Stimulated activated CD4-positive, alpha-beta T cell treated with anti-CD3 and anti-CD28 coated beads, TNF-alpha, amount 100 ng/mL, for 48 hours (primary cell): ENCODE data around the gene SGCD.

Experiments
- DNase-seq, 3 donors: peaks; one replicate each; pipeline ENCODE4 v3.0.0-alpha.2; 2020; ENCODE audit warnings: low read depth in 3 of 3

Gene SGCD

DNA sequence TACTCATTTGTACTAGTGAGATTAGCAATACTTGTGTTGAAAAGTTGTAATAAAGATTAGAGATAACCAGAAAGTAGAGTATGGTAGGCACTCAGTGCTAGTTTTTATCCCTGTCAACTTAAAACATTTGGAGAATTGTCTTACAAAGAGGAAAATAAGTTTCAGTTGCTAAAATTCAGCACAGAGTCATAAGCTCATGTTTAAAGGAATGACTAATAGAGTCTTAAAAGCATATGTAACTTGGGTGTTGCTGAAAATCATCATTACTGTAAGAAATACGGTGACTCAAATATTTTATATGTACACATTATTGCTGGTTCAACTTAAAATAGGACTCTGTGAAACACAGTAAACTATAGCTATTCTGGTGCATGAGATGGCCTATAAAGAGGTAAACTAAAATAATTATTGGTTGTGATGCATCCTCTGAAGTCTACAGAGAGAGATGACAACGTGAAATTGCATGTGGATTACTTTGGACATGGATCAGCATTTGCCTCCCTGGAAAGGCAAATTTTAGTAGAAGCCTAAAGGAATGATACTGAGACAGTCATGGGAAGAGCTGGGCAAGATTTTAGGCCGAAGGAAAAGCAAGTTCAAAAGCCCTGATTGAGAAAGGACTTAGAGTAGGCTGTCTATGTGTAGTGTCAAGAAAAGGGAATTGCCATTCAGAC lies 34.6 kb downstream of the SGCD start:
- no peak for DNase-seq

DNA sequence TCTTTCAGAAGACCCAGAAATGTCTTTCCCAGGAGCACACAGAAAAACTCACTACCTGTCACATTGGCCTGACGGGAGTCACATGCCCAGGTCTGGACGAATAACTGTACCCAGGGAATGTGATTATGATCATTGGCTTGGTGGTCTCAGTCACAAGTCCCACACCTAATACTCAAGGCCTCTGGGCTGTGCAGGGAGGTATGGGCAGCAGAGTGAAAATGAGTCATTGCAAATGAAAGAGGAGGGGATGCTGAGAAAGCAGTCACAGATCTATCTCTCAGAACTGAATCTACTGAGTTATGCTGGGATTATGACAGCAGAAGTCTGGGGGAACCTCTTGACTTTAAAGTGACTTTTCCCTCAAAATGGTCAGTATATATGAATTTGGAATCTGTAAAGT lies 36.9 kb downstream of the SGCD start:
- no peak for DNase-seq

DNA sequence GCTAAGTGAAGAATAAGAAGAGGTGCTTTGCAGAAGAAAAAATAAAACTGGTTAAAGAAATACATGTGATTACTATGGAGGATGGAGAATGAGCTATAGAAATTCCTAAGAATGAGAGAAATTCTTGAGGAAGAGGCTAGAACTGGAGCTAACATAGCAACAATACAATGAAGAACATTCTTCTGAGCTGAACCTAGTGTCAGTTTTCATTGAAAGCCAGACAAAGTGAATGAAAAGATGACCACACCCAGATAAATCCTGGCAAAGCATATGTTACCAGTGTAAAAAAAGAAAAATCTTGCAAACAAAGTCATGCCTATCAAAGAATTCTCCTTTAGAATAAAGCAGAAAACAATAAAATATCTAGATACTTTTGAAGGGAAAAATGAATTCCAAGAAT lies 39.6 kb downstream of the SGCD start:
- DNase-seq, result no peak

DNA sequence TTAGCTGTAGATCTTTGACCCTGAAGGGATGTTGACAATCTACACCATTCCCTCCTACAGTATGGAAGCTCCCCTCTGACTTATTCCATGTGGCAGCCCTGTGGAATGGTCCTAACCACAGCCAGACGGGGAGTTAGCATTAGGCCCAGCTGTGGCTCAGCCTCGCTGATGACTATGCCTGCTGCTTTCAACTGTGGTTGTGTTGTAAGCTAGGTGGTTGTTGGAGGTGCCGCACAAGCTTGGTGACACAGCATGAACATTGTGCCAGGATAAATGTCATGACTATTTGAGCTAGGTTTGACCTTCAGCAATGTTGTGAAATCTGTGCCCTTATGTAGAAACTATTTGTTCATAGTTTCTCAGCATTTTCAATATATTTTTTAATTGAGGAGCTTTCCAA lies 40.6 kb downstream of the SGCD start:
- DNase-seq, result no peak

DNA sequence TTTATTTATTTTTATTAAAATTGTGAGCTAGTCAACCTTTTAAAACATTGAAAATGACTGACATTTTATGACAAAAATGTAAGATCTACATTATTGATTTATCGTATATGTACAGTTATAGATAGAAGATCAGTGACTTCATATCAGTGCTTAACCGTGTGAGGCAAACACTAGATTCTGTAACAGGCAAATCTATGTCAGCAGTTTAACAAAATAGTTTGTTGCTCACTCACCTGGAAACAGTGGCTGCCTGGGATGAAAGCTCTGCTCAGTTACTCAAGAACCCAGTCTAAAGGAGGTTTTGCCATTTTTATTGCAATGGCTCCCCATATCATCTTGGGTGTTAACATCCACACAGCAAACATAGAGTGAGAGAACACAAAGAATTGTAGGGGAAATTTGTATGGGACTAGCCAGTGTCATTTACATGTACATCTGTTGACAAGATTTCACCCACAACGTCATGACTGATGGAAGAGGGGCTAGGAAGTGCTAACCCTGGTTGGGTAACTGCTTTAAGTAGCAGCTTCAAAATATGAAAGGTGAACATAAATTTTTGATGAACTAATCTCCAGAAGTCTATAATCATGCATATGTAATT lies 49.0 kb downstream of the SGCD start:
- DNase-seq, result no peak

DNA sequence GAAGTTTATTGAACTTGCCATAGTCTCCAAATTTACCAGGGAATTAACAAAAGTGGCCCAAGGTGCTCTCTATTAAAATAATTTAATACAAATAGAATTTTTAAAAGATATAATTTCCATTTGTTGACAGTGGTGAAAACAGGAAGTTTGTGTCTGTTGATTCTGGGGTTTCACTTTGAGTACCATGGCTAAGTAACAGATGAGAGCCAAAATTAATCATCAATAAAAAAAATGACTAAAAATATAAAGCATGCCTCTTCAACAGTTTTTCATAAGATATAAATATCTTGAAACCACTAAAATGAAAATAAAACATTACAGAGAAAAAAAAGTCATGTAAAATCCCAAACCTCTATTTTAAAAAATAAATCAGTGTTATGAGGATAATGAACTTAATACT lies 49.8 kb downstream of the SGCD start:
- no peak for DNase-seq

DNA sequence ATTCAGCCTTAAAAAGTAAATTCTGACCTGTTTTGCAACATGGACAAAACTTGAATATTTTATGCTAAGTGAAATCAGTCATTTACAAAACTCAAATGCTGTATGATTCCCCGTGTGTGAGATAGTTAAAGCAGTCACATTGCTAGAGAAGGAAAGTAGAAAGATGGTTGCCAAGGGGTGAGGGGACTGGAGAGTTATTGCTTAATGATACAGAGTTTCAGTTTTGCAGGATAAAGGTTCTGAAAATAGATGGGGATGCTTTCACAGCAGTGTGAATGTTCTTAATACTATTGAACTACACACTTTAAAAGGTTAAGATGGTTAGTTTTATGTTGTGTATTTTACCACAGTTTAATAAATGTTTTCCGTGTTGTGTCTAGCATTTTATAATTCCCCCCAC lies 51.2 kb downstream of the SGCD start:
- DNase-seq, result no peak

DNA sequence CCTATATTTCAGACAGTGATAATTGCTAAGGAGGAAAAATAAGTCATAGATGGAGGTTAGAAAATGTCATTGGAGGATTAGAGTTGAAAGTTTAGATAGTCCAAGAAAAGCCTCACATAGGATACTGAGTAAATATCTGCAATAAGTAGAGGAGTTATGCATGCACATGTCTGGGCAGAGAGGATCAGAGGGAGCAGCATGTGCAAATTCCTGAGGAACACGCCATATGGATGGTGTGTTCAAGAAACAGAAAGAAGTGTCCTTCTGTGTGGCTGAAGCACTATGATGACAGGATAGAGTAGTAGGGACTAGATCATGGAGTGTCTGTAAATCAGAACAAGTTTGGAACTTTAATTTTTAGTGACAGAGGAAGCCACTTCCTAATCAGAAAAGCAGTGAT lies 52.2 kb downstream of the SGCD start:
- DNase-seq, result no peak

DNA sequence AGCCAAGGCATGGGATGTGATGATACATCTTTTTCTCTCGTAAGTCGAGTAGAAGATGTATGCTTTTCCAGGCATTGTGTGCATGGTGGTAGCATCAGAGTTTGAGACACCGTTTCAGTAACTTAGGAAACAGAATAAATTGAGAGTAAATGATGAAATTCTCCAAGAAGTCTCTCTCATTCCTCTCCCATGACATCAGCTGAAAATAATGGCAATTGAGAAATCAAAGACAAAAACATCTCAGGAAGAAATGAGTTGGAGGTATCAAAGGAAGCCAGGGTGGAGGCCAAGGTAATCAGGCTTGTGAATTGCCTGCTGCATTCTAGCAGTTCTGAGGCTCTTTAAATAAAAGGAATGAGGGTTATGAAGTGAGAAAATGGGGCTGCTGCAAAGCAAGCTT lies 53.9 kb downstream of the SGCD start:
- no peak for DNase-seq

DNA sequence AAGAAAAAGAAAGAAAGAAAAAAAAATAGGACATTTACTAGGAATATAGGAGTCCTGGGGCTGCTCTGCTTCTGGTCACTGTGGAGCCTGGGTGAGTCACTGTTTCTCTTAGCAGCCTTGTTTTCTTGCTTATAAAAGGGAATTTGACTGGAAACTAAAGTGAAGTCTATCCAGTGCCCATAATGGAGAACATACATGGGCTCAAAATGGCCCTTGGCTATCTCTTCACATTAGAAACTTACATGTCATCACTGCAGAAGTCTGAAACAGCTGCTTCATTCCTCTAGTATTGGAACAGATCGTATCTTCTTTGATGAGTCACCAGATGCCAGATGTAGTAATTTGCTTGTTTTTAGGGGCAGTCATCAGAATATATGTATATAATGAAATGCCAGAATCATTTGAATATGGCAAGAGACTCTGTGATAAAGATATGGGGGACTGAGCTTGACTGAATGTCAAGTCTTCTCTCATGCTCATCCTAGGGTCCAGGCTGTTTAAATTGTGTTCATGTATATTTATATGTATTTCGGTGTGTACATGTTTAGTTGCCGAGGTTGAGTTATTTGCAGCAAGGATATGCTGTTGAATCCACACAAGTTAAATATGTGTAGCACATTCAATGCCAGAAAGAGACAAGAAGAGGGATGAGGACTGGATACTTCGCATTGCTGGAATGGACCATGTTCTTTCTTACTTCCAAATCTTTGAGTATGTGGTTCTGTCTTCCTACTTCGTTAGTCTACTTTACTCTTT lies 56.7 kb downstream of the SGCD start:
- DNase-seq, result no peak

DNA sequence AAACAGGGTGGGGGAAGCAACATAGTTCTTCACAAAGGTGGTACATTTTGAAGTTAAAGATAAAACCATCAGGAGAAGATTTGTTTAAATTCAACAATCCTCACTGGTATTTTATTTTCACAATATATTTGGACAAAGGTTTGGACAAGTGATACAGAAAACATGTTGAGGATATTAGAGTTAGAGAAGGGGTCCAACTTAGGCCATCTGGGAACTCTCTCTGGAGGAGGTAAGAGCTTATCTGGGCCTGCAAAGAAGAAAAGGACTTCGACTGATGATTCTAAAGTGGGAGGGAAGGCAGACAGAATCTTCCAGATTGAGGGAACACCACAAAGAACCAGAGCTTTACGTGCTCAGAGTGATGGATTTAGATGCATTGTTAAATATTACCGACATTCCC lies 58.5 kb downstream of the SGCD start:
- DNase-seq, result no peak

DNA sequence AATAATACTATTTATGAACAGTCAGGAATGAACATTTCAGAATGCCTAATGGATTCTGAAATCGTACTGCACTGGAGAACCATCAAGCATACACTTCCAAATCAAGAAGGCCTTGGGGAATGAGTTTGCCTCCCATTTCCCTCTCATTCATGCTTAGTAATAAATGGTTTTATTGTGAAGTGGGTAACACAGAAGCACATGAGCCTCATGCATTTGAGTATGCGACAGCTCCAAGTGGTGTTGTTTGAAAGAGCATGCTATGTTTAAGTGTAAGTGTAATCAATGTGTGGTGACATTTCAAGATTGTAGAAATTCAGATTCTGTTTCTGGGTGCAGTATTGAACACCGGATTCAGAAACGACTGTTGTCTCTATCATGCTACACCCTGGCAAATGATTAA lies 60.0 kb downstream of the SGCD start:
- no peak for DNase-seq

DNA sequence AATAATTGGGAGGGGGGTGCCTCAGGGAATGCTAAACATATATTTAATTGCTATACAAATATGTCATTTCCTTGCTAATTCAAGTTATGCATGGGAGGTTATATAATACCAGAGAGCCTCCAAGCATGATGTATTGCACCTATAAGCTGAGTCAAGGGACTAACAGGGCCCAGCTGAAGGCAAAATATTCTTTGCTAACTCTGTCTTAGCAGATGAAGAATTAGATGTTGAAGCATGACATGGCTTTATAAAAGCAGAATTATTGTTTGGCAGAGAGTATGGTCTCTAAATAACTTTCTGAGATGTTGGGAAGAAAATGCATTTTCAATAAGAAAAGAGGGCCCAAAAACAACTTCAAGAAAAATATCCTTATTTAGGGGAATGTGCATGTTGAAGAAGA lies 60.4 kb downstream of the SGCD start:
- DNase-seq, result no peak

DNA sequence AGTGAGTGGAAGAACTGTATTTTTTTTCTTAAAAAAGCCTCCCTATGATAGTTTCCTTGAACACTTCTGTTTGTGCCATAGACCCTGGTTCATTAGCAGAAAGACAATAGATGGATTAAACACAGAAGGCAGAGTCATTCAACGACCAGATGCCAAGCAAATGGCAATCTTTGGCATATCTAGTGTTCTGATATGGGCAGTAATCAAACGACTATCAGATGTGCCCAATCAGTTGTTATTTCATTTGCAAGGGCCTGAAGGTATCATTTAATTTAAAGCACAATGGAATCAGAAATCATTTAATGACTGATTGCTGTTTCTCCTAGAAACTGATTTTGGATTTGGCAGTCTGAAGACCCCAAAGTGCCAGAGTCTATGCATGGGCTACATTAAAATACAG lies 61.3 kb downstream of the SGCD start:
- no peak for DNase-seq

DNA sequence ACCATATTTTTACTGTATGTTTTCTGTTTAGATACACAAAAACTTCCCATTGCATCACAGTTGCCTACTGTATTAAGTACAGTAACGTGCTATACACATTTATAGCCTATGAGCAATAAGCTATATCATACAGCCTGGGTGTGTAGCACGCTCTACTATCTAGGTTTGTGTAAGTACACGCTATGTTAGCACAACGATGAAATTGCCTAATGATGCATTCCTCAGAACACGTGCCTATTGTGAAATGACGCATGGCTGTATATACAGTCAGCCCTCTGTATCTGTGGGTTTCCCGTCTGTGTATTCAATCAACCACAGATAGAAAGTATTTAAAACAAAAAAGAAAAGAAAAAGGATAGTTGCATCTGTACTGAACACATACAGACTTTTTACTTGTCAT lies 64.2 kb downstream of the SGCD start:
- no peak for DNase-seq

DNA sequence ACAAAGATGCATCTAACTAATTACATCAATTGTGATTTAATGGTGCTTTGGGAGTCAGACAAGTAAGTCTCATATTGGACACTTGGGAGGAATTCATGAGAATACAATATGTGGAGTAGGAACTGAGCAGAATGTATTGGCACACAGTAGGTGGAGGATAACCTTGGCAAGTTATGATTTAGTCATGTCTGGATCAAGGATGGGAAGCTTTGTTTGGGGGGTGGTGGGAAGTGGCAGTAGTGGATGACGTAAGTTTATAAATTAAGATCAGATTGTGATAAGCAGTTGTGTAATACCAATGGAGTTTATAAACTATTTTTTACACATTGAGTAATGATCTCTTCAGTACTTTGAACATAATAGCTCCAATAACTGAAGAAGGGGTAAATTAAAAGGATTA lies 67.0 kb downstream of the SGCD start:
- DNase-seq, result no peak

DNA sequence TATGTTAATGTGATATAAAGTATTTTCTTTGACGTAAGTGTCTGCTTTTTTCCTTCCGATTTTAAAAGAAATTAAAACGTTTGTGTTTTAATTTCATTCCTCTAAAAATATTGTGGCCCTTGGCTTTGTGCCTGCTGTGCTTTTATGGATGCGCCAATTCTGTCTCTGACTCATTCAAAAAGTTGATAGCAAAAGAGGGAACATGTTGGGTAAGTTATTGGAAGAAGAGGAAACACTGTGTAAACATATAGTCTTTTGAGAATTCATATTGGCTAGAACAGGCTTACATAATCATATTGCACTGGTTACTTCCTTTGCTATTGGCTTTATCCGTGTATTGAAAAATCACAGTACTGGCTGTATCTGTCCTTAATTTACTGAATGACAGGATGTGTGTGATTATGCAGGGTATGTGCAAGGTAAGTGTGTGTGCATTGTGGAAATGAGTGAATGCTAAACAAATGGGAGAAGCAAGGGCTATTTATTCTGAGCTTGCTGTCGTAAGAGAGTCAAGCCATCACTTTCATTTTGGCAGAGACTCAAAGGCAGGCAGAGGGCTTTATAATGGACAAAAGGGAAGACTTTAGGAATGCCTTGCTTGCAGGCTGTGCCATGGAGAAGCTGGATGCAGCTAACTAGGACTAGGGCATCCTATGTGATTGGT lies 67.8 kb downstream of the SGCD start:
- no peak for DNase-seq

DNA sequence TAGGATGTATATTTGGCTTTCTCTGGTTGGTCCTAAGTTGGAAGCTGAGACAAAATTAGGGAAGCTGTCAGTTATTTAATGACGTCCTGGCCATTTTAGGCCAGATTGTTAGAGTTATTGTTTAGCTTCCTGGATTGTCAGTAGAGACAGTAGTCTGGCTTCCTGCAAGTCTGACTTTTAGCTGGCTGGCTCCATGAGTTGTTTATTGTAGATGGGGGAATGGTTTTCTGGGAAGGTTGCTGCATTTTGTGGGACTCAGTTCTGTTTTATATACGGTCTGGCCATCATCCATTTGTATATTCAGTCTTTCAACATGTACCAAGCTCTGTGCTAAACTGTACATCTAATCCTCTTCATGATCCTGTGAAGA lies 68.3 kb downstream of the SGCD start:
- DNase-seq, result no peak

DNA sequence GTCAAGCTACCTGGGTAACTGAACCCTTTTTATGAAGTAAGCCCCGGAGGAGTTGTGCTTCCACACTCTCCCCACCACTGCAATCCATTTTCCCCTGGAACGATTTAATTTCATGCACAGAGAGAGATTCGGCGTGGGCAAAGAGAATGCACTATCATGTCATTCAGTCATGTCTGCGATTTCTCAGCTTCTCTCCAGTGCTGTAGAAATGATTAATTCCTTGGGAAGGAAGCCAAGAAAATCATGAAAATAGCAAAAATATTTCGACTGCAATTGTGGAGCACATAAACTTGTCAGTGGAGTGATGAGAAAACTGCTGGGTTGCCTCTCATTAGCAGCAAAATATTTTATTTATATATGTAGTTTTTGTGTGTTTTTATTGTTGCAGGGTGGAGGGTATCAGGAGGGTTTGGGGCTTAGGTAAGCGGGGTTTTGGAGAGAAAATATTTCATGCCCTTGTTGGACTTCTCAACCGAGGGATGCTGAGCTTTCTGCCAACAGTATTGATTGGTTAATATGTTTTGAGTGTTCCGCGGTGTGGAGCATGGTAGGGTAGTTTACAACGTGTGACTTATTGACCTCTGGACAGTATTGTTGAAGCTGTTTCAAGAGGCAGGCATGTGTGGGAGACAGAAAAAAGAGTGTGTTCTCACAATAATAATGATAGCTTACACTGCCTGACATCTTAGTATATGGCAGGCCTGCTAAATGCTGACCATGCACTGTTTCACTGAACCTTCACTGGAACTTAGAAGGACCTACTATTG lies 69.3 kb downstream of the SGCD start:
- DNase-seq, result no peak

DNA sequence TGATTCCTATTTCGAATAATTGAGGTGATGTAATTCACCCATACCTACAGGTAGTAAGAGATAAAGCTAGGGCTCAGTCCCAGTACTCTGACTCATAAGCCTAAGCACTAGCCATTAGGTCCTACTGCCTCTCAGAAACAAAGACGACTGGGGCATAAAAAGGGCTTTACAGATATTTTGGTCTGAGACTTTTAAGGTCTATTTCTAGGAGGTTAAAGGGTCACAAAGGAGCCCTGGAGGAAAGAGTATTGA lies 69.8 kb downstream of the SGCD start:
- DNase-seq, result no peak

DNA sequence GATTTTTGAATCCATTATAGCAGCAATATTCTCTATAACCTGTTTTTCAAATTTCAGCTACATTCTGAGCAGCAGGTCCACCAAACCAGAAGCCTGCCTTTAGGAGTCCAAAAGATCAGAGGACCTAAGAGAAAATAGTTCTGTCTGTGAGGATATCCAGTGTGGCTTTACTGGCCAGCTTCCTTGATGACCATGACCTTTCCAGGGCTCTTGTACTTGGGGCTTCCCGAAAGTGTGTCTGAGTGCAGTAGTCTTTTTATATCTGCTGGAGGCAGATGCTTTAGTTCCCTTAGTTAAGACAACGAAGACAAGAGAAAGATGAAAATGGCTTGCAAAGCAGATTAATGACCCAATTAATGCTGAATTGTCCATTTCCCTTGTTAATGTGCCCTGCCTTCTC lies 72.4 kb downstream of the SGCD start:
- DNase-seq, result no peak

DNA sequence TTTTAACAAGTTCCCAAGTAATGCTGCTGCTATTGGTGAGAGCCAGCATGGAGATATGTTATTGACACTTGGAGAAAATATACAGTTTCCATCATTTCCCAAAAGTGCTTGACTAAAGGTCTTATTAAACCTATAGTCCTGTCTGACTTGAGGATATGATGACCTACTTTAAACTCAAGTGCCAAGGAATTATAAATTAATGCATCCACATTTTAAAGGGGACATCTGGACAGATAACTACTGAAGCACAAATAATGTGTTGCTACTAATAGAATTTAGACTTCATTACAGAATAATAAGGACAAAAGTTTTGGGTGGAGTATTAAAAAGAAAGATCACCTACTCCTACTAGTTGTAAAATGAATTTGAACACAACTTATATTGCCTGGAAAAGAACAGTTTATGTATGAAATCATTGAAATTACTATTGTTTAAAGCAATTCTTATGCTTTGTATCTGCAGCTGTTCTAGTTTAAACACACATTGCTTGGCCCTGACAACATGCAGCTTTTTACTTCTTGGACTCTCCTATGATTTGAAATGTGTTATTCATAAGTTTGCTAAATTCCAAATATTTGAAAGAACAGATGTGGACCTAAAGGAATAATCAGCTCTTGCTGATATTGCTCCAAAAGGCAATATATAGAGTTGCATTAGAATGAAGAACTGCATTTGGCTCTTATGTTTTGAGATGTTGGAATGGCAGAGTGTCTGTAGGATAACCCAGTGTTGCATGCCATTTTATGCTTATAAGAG lies 73.4 kb downstream of the SGCD start:
- no peak for DNase-seq
